ENCODE measurements around the gene ZNF423.

ZNF423 gene

DNA sequence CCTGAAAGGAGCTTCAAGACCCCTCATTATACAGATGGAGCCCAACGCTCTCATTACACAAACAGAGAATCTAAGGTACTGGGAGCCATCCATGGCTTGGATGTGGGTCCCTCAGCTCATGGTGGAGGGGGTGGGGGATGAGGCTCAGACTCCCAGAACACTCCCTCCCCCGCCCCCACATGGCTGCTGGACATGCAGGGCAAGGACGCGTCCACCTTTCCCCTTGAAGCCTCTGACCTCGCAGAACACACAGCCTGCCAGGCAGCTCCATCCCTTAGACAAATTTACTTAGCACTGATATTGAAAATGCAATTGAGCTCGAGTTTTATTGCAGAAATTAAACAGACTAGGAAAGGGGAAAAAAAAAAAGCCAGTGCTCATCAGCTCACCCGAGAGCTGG lies 203.9 kb downstream of the ZNF423 start:
- TF ChIP-seq GATA3 (IDR thresholded peaks at IDR 0.05; ENCODE audit: low read depth, low read length) (no peak), GATA2 (IDR thresholded peaks at IDR 0.05; ENCODE audit: low read depth, low read length) (no peak)

DNA sequence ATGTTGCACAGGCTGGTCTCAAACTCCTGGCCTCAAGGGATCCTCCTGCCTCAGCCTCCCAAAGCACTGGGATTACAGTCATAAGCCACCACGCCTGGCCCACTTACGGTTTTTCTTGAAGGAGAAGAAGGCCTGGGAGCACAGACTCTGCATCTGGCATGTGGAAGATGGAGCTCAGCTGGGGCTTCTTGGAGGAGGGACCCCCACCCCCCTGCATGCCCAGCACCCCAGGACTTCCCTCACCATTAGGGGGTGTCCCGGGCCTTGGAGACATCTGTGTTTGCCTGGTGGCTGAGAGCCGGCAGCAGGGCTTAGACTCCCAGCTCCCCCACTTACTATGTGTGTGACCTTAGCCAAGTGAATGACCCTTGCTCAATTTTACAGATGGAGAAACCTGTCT lies 204.7 kb downstream of the ZNF423 start:
- TF ChIP-seq GATA2 (IDR thresholded peaks at IDR 0.05; ENCODE audit: low read depth, low read length) (no peak), GATA3 (IDR thresholded peaks at IDR 0.05; ENCODE audit: low read depth, low read length) (no peak)

DNA sequence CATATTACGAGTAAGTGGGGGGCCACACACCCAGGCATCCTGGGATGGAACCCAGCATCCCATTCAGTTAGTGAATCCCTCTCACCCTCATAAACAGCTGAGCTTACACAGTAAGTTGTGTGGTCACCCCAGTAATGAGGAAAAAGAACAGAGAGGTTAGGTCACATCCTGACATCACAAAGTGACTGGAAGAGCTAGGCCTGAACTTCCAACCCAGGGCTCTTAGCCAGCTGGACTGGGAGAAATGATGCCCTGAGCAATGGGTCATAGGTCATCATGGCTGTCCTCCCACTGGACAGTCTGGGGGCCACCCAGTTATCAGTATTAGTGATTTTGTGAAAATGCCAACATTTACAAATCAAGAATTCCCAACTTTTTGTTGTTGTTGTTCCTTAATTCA lies 205.3 kb downstream of the ZNF423 start:
- no peak for TF ChIP-seq GATA2 (IDR thresholded peaks at IDR 0.05; ENCODE audit: low read depth, low read length)

DNA sequence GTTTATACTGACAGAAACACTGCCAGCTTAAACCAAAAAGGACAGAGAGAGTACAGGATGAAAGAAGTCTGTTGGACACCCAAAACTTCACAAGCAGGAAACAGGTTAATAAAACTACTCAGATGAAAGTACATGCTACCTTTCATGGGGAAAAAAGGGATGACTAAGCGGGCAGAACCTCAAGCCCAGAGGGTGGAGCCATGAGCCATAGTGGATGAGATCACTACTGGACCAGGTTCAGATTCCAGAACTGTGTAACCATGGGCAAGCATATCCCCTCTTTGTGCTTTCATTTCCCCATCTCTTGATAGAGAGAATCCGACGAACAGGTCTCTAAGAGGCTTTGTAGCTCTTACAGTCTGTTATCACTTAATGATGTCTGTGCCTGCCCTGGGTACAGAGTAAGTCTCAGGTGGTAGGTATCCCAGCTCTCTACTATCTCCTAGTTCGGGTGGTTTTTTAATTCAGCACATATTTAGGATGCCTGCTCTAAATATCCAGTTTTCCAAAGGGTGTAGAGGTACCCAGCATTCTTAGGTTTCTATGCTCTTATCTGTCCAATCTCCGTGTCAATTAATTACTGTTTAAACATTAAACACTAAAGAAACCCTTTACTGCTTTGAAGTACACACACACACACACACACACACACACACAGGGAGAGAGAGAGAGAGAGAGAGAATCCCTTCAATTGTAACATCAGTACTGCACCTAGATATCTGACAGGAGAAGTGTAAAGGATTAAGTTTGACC lies 206.7 kb downstream of the ZNF423 start:
- TF ChIP-seq GATA2 (IDR thresholded peaks at IDR 0.05; ENCODE audit: low read depth, low read length): no peak
- TF ChIP-seq GATA3 (IDR thresholded peaks at IDR 0.05; ENCODE audit: low read depth, low read length): no peak

DNA sequence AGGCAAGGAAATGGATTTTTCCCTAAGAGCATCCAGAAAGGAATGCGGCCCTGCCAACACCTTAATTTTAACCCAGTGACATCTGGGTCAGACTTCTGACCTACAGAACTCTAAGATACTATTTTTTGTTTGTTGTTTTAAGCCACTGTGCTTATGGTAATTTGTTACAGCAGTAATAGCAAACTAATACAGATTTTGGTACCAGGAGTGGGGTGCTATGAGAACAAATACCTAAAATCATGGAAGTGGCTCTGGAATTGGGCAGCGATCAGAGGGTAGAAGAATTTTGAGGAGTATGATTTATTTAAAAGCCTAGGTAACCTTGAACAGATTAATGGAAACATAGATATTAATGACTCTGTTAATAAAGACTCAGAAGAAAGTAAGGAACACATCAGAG lies 208.2 kb downstream of the ZNF423 start:
- TF ChIP-seq GATA3 (IDR thresholded peaks at IDR 0.05; ENCODE audit: low read depth, low read length): no peak
- TF ChIP-seq GATA2 (IDR thresholded peaks at IDR 0.05; ENCODE audit: low read depth, low read length): no peak

- TF ChIP-seq GATA3 (IDR thresholded peaks at IDR 0.05; ENCODE audit: low read depth, low read length): no peak
- TF ChIP-seq GATA2 (IDR thresholded peaks at IDR 0.05; ENCODE audit: low read depth, low read length): no peak
Measured at GRCh38 chr16:49645263-49645662, 210.6 kb downstream of the ZNF423 start.

DNA sequence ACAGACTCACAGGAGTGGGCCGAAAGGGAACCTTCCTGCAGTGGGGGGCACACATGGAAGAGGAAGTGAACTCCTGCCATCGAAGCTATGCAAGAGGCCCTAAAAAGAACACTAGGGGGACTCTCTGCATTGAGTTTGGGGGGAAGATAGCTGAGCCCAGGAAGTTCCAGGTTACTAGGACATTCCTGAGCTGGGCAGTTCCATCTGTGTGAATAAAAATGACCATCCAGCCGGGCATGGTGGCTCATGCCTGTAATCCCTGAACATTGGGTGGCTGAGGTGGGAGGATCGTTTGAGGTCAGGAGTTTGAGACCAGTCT lies 211.8 kb downstream of the ZNF423 start:
- TF ChIP-seq GATA2 (IDR thresholded peaks at IDR 0.05; ENCODE audit: low read depth, low read length): no peak
- TF ChIP-seq GATA3 (IDR thresholded peaks at IDR 0.05; ENCODE audit: low read depth, low read length): no peak

- no peak for TF ChIP-seq GATA2 (IDR thresholded peaks at IDR 0.05; ENCODE audit: low read depth, low read length)
- TF ChIP-seq GATA3 (IDR thresholded peaks at IDR 0.05; ENCODE audit: low read depth, low read length): no peak
Measured at GRCh38 chr16:49643429-49644144, 212.3 kb downstream of the ZNF423 start.

DNA sequence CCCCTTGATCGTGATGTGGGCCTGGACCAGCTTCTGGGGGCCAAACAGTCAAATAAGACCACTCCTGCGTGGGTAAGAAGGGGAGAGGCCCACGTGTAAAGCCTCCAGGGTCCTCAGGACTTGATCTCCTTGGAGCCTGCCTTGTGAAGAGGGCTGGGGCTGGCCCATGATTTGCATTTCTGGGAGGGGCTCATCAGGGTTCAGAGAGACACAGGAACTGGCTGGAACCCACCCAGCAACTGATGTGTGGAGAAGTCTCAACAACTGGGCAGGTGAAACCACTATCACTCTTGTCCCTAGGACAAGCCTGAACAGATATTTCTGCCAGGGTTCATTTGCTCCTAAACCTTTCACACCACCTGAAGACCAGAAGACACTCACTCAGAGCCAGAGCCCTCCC lies 214.7 kb downstream of the ZNF423 start:
- no peak for TF ChIP-seq GATA2 (IDR thresholded peaks at IDR 0.05; ENCODE audit: low read depth, low read length)
- TF ChIP-seq GATA3 (IDR thresholded peaks at IDR 0.05; ENCODE audit: low read depth, low read length): no peak

GRCh38 chr16:49640581-49640980 lies 215.3 kb downstream of the ZNF423 start:
- TF ChIP-seq GATA2 (IDR thresholded peaks at IDR 0.05; ENCODE audit: low read depth, low read length): no peak
- TF ChIP-seq GATA3 (IDR thresholded peaks at IDR 0.05; ENCODE audit: low read depth, low read length): no peak

DNA sequence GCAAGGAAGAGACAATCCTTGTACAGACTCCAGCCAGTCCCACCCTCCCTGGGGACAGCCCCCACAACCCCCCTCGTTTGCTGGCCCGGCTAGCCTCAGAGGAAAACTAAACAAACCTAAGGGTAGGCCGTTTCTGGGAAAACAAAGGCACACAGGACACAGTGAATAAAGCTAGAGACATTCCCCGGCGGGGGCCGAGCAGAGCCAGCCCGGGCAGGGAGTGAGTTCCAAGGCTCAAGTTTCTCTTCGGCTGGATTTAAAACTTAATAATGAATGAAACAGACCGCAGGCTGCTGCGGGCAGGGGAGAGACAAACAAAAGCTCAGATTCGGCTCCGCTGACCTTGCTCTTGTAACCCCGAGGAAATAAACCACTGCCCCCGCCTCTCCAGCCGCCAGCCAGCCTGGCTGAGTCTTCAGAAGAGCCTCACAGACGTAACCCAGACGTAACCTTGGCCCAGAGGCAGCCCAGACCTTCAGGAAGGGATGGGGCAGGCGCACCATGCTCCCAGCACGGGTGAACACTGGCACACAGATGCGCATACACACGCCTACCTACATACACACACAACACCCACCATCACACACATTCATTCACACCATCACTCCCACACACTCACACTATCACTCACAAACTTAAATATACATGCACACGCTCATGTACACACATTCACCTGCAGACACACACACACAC lies 216.0 kb downstream of the ZNF423 start:
- no peak for TF ChIP-seq GATA2 (IDR thresholded peaks at IDR 0.05; ENCODE audit: low read depth, low read length)
- no peak for TF ChIP-seq GATA3 (IDR thresholded peaks at IDR 0.05; ENCODE audit: low read depth, low read length)

- TF ChIP-seq GATA2 (IDR thresholded peaks at IDR 0.05; ENCODE audit: low read depth, low read length): peak; percentile 55; the same call in 1 of the 2 replicates
- no peak for TF ChIP-seq GATA3 (IDR thresholded peaks at IDR 0.05; ENCODE audit: low read depth, low read length)
Measured at GRCh38 chr16:49638673-49639610, 217.0 kb downstream of the ZNF423 start.

- TF ChIP-seq GATA3 (IDR thresholded peaks at IDR 0.05; ENCODE audit: low read depth, low read length) (no peak), GATA2 (IDR thresholded peaks at IDR 0.05; ENCODE audit: low read depth, low read length) (no peak)
Measured at GRCh38 chr16:49637933-49638672, 217.8 kb downstream of the ZNF423 start.

Data from SH-SY5Y (cell line).